DOHH2 (cell line): Measurements from ENCODE around the gene ANK2.

Experiments used
- CTCF ChIP-seq: fragments of 200-600 bp; sonication (generic); IDR thresholded peaks from one replicate; pipeline ENCODE4 v1.5.1; 2014; ENCODE audit warnings: antibody characterized with exemption, mild to moderate bottlenecking, low read depth, low read length; ENCODE audit not compliant: poor library complexity, severe bottlenecking
- EZH2phosphoT487 ChIP-seq: fragments of 200-600 bp; sonication (generic); IDR thresholded peaks from 2 replicates; pipeline ENCODE4 v1.6.1; 2017; ENCODE audit warnings: borderline replicate concordance, mild to moderate bottlenecking, antibody characterized with exemption, low read length, moderate library complexity, mixed read lengths

DNA sequence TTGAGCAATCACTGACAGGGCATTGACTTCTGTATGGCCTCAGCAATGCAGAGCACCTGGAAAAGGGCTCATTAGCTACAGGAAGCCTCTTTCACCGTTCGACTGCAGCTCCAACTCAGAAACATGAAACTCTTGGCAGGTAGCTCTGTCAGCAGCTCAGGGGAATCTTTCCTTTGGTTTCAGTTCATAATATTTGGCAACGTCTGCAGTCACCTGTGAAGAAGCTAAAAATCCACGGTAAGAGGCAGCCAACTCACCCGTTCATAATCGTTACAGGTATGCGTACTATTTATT lies 357.2 kb downstream of the ANK2 start:
- TF ChIP-seq CTCF (no peak), EZH2phosphoT487 (no peak)
